HCT116 (cell line): Measurements from ENCODE around the gene PTPRZ1. TPM values are rescaled to one million over a fixed set of nuclear protein-coding genes. Genes with fewer than 3 reads are reported as not detected.

Source experiments
- ATAC-seq: fragments of 200-7000 bp; cut with Tn5 transposase; 2 replicates; pipeline ENCODE4 v1.9.1; 2020; ENCODE audit warnings: mild to moderate bottlenecking, moderate library complexity
- BruUV-seq: library from RNA; stranded (reverse); fragments of 400-500 nt; replicated peaks from 2 replicates; lab custom pipeline; 2021; lab: Mats Ljungman, UMichigan
- CTCF ChIA-PET: fragments of 300-600 bp; sonication (Branson Sonifier 250); formaldehyde crosslinking; loops from one replicate; lab custom pipeline; 2021; ENCODE audit warnings: antibody characterized with exemption; lab: Charles Lee
- POLR2A ChIA-PET: fragments of 300-600, 350-600 bp; sonication (Branson Sonifier 250); formaldehyde crosslinking; loops from one replicate; lab custom pipeline; 2021; ENCODE audit warnings: antibody characterized with exemption; lab: Charles Lee
- RAD21 ChIA-PET, 2 experiments: fragments of 300-600 bp; sonication (Branson Sonifier 250); formaldehyde crosslinking; loops; one replicate each; lab custom pipeline; 2023; ENCODE audit warnings: low total read pairs in 2 of 2; ENCODE audit not compliant: uncharacterized antibody in 2 of 2, unreplicated experiment in 2 of 2, low non-redundant PET in 1 of 2; lab: Charles Lee
- DNase-seq: peaks from one replicate; pipeline ENCODE4 v3.0.0-alpha.2; 2010; ENCODE audit warnings: low read depth, low spot score
- H2AFZ ChIP-seq: fragments of 200-600 bp; shearing (Covaris generic), sonication (generic); 2 replicates; pipeline ENCODE4 v1.6.1; 2017; ENCODE audit warnings: low read depth, mixed run types, mixed read lengths, antibody characterized with exemption, low read length; ENCODE audit not compliant: poor library complexity, severe bottlenecking
- H3K27ac ChIP-seq: 2 replicates; pipeline ENCODE4 v1.5.1; 2012; ENCODE audit warnings: low read depth, low read length
- H3K27me3 ChIP-seq: fragments of 200-600 bp; sonication (generic); 2 replicates; pipeline ENCODE4 v1.6.1; 2016; ENCODE audit warnings: mixed run types, low read length, mixed read lengths; ENCODE audit not compliant: insufficient read depth
- H3K36me3 ChIP-seq, 2 experiments: fragments of 200-500 bp in 1 of 2; fragments of 200-600 bp in 1 of 2; sonication (Bioruptor generic) in 1 of 2; sonication (generic) in 1 of 2; 2 replicates each; pipeline versions ENCODE4 v1.5.1 to v1.6.1; 2014 to 2016; ENCODE audit warnings: low read length in 2 of 2, inconsistent platforms in 1 of 2, mixed read lengths in 1 of 2, mixed run types in 1 of 2; ENCODE audit not compliant: insufficient read depth in 2 of 2, control insufficient read depth in 1 of 2
- H3K4me1 ChIP-seq, 2 experiments: fragments of 200-600 bp in 1 of 2; sonication (generic) in 1 of 2; 2 replicates each; pipeline versions ENCODE4 v1.5.1 to v1.6.1; 2012 to 2017; ENCODE audit warnings: low read length in 2 of 2, inconsistent platforms in 1 of 2, mild to moderate bottlenecking in 1 of 2, mixed read lengths in 1 of 2, mixed run types in 1 of 2, moderate library complexity in 1 of 2; ENCODE audit not compliant: insufficient read depth in 2 of 2, control insufficient read depth in 1 of 2
- H3K4me2 ChIP-seq: fragments of 200-600 bp; sonication (generic); 2 replicates; pipeline ENCODE4 v1.6.1; 2017; ENCODE audit warnings: mixed run types, low read length, mixed read lengths
- H3K4me3 ChIP-seq, 2 experiments: fragments of 200-600 bp in 1 of 2; sonication (generic) in 1 of 2; replicated peaks in 1 of 2; 2 replicates each; pipeline ENCODE4 v1.5.1; 2011 to 2016; ENCODE audit warnings: low read length in 2 of 2, control low read depth in 1 of 2, low read depth in 1 of 2, mild to moderate bottlenecking in 1 of 2, mixed read lengths in 1 of 2, mixed run types in 1 of 2
- H3K79me2 ChIP-seq: fragments of 200-600 bp; sonication (generic); 2 replicates; pipeline ENCODE4 v1.6.1; 2017; ENCODE audit warnings: mild to moderate bottlenecking, mixed run types, low read length, moderate library complexity, mixed read lengths; ENCODE audit not compliant: insufficient read depth
- H3K9ac ChIP-seq: fragments of 200-600 bp; sonication (generic); 2 replicates; pipeline ENCODE4 v1.6.1; 2016; ENCODE audit warnings: low read length, mixed read lengths
- H3K9me2 ChIP-seq: fragments of 200-600 bp; sonication (generic), shearing (Covaris generic); 2 replicates; pipeline ENCODE4 v1.6.1; 2017; ENCODE audit warnings: mixed run types, mild to moderate bottlenecking, moderate library complexity; ENCODE audit not compliant: insufficient read depth
- H3K9me3 ChIP-seq, 2 experiments: fragments of 200-500 bp in 1 of 2; fragments of 200-600 bp in 1 of 2; sonication (Bioruptor generic) in 1 of 2; sonication (generic) in 1 of 2; 2 replicates each; pipeline ENCODE4 v1.6.1; 2014 to 2017; ENCODE audit warnings: low read length in 2 of 2, mixed read lengths in 2 of 2, inconsistent platforms in 1 of 2, low read depth in 1 of 2, mild to moderate bottlenecking in 1 of 2, mixed run types in 1 of 2, moderate library complexity in 1 of 2; ENCODE audit not compliant: control insufficient read depth in 1 of 2, insufficient read depth in 1 of 2
- H4K20me1 ChIP-seq: fragments of 200-600 bp; sonication (generic), shearing (Covaris generic); 2 replicates; pipeline ENCODE4 v1.6.1; 2017; ENCODE audit warnings: mixed run types, mild to moderate bottlenecking, moderate library complexity; ENCODE audit not compliant: insufficient read depth
- CBX3 ChIP-seq: IDR thresholded peaks from 2 replicates; pipeline ENCODE4 v1.6.1; 2012; ENCODE audit warnings: low read depth
- CEBPB ChIP-seq: IDR thresholded peaks from 2 replicates; pipeline ENCODE4 v1.6.1; 2012; ENCODE audit warnings: low read depth
- ELF1 ChIP-seq: IDR thresholded peaks from 2 replicates; pipeline ENCODE4 v1.6.1; 2012; ENCODE audit warnings: low read depth, borderline replicate concordance
- EZH2 ChIP-seq: fragments of 200-600 bp; sonication (generic); IDR thresholded peaks from 2 replicates; pipeline ENCODE4 v1.6.1; 2017; ENCODE audit warnings: antibody characterized with exemption, mixed run types
- POLR2A ChIP-seq: IDR thresholded peaks from 2 replicates; pipeline ENCODE4 v1.7.0; 2011; ENCODE audit warnings: borderline replicate concordance; ENCODE audit not compliant: insufficient read depth, insufficient read length; ENCODE audit errors: extremely low read depth
- POLR2AphosphoS5 ChIP-seq: IDR thresholded peaks from 2 replicates; pipeline ENCODE4 v1.6.1; 2011; ENCODE audit warnings: mild to moderate bottlenecking, low read depth, low read length, moderate library complexity
- SIN3A ChIP-seq: IDR thresholded peaks from 2 replicates; pipeline ENCODE4 v1.6.1; 2012; ENCODE audit warnings: low read depth
- SP1 ChIP-seq: IDR thresholded peaks from 2 replicates; pipeline ENCODE4 v1.6.1; 2012; ENCODE audit warnings: low read depth
- intact Hi-C: fragments of 100-400 bp; cut with micrococcal nuclease; formaldehyde crosslinking; loops from 2 replicates; pipeline ENCODE4 v1.10.0; 2022
- total RNA-seq: library from RNA; stranded (reverse); gene quantifications from one replicate; pipeline ENCODE4 v1.2.1, GENCODE V29; 2021; ENCODE audit not compliant: unreplicated experiment
- TF ChIP-seq, protein P1 (sequence below): IDR thresholded peaks from 2 replicates; pipeline ENCODE4 v1.6.1; 2012; ENCODE audit warnings: low read depth
- TF ChIP-seq, protein P2 (sequence below): IDR thresholded peaks from 2 replicates; pipeline ENCODE4 v1.6.1; 2012

The PTPRZ1 gene
- total RNA-seq, 1 experiment from 2014 or later, result 0.25 TPM

DNA sequence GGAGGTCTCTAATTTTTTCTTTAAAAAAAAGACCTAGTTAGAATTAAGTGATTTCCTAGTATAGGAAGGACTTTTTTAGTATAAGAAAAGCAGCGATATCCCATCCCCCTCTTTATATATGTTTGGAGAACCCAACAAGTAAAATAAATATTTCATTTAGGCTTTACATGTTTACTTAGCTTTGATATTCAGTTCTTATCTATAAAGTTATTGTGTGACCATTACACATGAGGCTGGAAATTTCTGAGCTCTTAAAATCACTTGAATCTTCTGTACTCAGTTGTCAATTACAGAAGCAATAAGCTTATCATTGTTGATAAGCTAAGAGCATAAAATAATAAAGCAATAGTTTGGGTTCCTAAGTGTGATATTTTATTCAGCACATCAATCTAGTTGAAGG, 181.4 kb downstream of the PTPRZ1 start:
- BruUV-seq, result no TSS peak
- CTCF ChIA-PET, result no interaction called here
- Histone ChIP-seq H3K9me2 (no peaks in the 10 kb centered on the region), H3K79me2 (no peaks in the 10 kb centered on the region), H3K9me3 (no peaks in the 10 kb centered on the region), H3K4me2 (no peak overlapping the region), H2AFZ (no peak overlapping the region), H4K20me1 (no peaks in the 10 kb centered on the region), H3K27me3 (no peaks in the 10 kb centered on the region), H3K9ac (no peak overlapping the region), H3K4me1 (no peaks in the 10 kb centered on the region), H3K36me3 (no peaks in the 10 kb centered on the region), H3K27ac (no peak overlapping the region), H3K4me3 (no peak overlapping the region)
- intact Hi-C loops, result no loop called here
- ATAC-seq, result no peak
- RAD21 ChIA-PET, result no interaction called here
- POLR2A ChIA-PET, result no interaction called here
- no peak for DNase-seq
- TF ChIP-seq, protein P1, sequence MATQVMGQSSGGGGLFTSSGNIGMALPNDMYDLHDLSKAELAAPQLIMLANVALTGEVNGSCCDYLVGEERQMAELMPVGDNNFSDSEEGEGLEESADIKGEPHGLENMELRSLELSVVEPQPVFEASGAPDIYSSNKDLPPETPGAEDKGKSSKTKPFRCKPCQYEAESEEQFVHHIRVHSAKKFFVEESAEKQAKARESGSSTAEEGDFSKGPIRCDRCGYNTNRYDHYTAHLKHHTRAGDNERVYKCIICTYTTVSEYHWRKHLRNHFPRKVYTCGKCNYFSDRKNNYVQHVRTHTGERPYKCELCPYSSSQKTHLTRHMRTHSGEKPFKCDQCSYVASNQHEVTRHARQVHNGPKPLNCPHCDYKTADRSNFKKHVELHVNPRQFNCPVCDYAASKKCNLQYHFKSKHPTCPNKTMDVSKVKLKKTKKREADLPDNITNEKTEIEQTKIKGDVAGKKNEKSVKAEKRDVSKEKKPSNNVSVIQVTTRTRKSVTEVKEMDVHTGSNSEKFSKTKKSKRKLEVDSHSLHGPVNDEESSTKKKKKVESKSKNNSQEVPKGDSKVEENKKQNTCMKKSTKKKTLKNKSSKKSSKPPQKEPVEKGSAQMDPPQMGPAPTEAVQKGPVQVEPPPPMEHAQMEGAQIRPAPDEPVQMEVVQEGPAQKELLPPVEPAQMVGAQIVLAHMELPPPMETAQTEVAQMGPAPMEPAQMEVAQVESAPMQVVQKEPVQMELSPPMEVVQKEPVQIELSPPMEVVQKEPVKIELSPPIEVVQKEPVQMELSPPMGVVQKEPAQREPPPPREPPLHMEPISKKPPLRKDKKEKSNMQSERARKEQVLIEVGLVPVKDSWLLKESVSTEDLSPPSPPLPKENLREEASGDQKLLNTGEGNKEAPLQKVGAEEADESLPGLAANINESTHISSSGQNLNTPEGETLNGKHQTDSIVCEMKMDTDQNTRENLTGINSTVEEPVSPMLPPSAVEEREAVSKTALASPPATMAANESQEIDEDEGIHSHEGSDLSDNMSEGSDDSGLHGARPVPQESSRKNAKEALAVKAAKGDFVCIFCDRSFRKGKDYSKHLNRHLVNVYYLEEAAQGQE, result no peak

DNA sequence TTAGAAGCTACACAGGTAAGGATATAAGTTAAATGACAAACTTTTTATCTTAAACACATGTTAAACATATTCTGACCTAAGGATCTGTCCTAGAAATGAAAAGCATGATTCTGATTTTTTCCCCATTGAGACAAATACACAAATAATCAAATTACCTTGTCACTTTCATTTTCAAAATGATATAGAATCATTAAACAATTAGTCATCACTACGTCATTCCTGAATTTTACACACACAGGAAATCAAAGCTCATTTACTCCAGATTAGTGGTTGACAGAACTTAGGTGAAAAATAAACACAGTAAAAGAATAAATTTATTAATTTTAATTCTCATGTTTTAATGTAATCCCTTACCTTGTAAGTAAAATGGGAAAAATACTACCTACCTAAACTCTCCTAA, 182.1 kb downstream of the PTPRZ1 start:
- intact Hi-C loops, result no loop called here
- H3K4me3 ChIP-seq, result no peak overlapping the region
- CTCF ChIA-PET, result no interaction called here
- H3K79me2 ChIP-seq, result no peaks in the 10 kb centered on the region
- H4K20me1 ChIP-seq, result no peaks in the 10 kb centered on the region
- BruUV-seq, result no TSS peak
- H3K27me3 ChIP-seq, result no peaks in the 10 kb centered on the region
- DNase-seq, result no peak
- H3K9me2 ChIP-seq, result no peaks in the 10 kb centered on the region
- no peak overlapping the region for H3K9ac ChIP-seq
- no peak overlapping the region for H3K27ac ChIP-seq
- H3K4me2 ChIP-seq, result no peak overlapping the region
- POLR2A ChIA-PET, result no interaction called here
- RAD21 ChIA-PET, result no interaction called here
- H3K4me1 ChIP-seq, result no peaks in the 10 kb centered on the region
- H3K9me3 ChIP-seq, result no peaks in the 10 kb centered on the region
- no peaks in the 10 kb centered on the region for H3K36me3 ChIP-seq
- ATAC-seq, result no peak
- H2AFZ ChIP-seq, result no peak overlapping the region
- TF ChIP-seq SP1 (no peak), ELF1 (no peak), SIN3A (no peak), POLR2A (no peak), CBX3 (no peak), CEBPB (no peak), POLR2AphosphoS5 (no peak), EZH2 (no peak)
- TF ChIP-seq, protein P1, result no peak
- TF ChIP-seq, protein P2, sequence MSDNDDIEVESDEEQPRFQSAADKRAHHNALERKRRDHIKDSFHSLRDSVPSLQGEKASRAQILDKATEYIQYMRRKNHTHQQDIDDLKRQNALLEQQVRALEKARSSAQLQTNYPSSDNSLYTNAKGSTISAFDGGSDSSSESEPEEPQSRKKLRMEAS, result no peak
- TF ChIP-seq, all 23 proteins: peak for 0
